GM19240 (cell line): ENCODE results near the gene PPIP5K1.
"Not testable (repeated sequence)": the region's sequence is repeated elsewhere in the genome, so short reads cannot be mapped to it uniquely, and the experiment has no call there.

Experiments used
- DNase-seq: peaks from one replicate; pipeline ENCODE4 v3.0.0; 2011; ENCODE audit warnings: low spot score; ENCODE audit not compliant: insufficient read length

PPIP5K1 gene

DNA sequence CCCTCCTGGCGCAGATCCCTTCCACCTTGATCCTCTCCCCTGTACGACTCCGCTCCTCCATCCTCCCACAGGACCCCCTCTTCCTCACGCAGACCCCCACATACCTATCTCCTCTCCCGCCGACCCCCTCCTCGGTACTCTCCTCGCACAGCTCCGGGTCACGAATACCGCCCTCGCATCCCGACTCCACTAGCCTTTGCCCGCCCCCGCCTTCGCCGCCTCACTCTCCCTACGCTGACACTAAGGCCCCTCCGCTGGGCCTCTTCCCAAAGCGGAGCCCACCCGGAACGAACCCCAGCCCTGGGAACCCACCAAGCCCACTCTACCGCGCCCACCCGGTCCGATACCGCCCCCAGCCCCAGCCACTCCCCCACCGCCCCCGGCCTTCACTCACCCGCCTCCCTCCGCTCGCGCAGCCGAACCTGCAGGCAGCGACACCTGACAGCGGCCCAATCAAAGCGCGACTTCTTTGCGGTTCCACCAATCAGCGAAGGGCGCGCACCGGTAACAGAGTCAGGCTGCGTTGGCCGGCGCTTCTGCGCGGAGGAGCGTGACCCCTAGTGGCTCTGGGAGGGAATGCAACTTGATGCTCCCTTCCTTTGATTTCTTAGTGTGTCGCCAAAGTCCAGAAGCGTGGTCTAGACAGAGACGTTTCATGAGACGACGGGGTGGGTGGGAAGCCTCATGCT lies at the start of gene PPIP5K1:
PPIP5K1 (minus strand) TSS at position 431 of the 689 bp plus-strand sequence. CDS start 5,704 bp downstream, outside the sequence.
- not testable (repeated sequence) for DNase-seq

DNA sequence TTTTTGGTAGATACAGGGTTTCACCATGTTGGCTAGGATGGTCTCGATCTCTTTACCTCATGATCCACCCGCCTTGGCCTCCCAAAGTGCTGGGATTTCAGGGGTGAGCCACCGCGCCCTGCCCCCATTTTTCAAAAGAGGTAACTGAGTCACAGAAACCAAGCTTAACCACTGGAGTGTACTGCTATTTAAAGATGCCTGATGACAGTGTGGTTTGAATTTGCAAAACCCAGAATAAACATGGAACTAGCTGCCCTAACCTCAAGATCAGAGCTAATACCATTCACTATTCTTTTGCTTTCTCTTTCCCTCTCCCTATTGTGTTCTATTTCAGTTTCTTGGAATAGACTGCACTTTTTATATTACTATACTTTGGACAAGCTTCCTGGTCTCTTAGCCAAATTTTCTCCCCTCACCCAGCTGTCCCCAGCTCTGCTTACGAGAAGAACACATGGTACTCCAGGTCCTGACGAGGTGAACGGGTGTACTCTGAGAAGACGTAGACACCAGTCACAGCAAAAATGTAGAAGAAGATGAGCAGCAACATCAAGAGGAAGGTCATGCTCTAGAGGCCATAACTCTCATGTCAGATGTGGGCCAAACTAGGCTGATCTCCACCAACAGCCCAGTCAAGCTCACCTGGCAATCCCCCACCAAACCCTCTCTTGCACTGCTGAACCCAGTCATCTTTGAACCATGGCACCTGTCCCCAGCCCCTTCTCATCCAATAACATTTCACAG lies 48.6 kb upstream of the PPIP5K1 start:
- not testable (repeated sequence) for DNase-seq

DNA sequence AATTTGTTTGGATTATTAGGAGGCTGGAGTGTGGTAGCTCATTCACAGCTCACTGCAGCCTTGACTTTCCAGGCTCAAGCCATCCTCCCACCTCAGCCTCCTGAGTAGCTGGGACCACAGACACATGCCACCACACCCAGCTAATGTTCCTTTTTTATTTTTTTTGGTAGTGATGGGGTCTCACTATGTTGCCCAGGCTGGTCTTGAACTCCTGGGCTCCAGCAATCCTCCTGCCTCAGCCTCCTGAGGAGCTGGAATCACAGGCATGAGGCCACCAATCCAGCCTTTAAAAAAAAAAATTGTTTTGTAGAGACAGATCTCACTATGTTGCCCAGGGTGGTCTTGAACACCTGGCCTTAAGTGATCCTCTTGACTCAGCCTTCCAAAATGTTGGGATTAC lies 36.9 kb upstream of the PPIP5K1 start:
- DNase-seq: not testable (repeated sequence)

DNA sequence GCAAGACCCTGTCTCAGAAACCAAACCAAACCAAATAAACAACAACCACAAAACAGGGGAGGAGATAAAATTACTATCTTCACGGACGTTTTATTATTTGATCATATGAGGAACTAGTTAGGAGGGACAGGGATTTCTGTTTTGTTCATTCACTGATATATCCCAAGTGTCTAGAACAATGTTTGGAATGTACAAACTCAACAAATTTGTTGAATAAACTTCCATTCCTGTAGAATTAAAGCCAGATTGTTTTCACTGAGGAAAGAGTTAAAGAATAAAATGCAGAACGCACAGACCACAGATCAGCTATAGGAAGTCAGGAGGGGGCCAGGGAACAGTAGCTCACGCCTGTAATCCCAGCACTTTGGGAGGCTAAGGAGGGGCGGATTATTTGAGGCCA lies 35.1 kb upstream of the PPIP5K1 start:
- DNase-seq: no peak

DNA sequence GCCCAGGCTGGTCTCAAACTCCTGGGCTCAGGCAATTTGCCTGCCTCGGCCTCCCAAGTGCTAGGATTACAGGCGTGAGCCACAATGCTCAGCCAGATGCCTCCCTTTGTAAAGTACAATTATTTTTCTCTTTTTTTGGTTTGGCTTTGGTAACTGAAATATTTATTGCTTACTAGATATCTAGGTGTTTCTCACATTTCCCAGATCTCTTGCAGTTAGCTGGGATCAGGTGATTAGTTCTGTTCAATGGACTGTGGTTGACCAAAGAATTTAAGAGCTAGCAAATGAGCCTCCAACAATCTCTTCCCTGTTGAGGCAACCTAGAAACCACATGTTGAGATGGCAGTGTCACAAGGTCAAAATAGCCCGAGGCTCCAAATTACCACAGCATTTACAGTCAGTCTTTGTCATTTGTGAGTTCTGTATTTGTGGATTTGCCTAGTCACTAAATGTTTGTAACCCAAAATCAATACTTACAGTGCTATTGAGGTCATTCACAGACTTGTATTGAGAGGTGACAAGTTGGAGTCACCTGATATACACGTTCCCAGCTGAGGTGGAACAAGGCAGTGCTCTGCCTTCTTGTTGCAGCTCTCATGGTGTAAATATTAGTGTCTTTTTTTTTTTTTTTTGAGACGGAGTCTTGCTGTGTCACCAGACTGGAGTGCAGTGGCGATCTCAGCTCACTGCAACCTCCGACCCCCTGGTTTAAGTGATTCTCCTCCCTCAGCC lies 32.2 kb upstream of the PPIP5K1 start:
- DNase-seq: not testable (repeated sequence)

DNA sequence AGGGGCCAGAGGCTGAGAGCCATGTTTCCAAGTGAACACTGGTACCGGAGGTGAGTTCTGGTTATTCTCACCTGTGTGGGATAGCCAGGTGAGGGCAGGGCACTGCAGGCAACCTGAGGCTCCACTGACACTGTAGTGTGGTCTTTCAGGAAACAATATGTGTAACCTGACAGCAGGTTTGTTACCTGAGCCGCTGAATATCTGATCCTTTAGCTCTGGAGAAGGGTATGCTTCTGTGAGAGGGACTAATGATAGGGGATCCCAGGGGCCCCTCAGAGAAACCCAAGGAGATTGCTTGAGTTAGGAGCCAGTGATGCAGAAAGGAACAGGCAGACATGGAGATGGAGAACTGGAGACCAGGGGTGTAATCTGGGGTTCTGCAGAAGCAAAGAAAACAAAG lies 28.7 kb upstream of the PPIP5K1 start, which contains the start of gene STRC:
STRC (minus strand) TSS at position 101 of the 400 bp plus-strand sequence; CDS start at position 23, 78 bp downstream.
- not testable (repeated sequence) for DNase-seq

DNA sequence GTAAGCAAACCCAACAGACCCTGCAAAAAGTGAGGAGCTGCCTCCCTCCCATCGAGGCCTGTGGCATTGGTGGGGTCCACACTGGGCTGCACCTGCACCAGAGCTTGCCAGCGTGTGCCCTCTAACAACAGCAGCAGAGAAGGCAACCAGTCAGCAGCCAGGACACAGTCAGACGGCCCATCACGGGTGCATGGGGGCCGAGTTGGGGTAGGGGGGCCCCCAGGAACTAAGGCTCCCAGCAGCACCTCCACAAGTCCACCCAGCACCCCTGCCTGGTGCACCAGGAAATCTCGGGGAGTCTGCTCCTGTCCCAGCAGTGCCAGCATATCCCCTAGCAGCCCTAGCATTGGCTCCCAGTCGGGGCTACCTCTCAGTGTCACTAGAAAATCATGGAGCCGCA lies 27.7 kb upstream of the PPIP5K1 start:
- DNase-seq: not testable (repeated sequence)

DNA sequence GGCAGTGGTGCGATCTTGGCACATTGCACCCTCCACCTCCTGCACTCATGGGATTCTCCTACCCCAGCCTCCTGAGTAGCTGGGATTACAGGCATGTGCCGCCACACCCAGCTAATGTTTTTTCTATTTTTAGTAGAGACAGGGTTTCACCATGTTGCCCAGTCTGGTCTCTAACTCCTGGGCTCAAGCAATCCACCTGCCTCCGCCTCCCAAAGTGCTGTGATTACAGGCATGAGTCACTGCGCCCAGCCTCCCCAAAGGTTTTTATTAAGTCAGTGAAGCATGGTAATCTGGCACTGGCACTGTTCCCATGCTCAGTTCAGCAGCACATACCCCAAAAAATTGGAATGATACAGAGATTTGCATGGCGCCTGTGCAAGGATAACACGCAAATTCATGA lies 12.2 kb upstream of the PPIP5K1 start:
- DNase-seq: not testable (repeated sequence)

DNA sequence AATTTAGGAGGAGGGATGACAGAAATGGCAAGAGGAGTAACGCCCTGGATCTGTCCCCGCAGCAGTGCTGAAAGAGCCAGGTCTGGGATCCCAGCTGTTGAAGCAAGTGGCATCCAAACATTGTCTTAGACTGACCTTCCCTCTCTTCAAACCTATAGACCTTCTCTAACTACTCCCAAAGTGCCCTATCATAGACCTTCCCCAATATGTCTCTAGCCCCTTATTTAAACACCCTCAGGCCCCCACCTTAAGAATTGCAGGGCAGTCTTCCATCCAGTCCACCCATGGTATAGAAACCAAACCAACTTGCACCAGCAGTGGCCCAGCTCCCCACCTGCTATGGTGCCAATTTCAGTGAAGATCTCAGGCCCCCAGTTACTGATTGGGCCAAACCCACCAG lies 10.2 kb upstream of the PPIP5K1 start:
- not testable (repeated sequence) for DNase-seq

DNA sequence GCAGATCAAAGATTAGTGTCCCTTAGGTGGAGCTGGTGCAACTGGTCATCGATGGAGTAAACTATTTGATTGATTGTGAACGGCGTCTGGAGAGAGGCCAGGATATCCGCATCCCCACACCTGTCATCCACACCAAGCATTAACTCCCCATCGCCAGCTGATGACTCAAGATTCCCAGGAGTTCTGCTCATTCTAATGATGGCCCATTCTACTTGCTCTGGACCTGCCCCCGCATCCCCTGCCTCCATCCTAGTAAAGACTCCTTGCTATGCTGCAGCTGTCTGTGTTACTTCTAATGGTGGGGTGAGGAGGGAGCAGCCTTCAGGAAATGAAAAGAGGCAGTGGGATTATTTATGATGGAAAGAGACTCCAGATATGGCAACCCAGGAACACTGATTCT lies 9.1 kb upstream of the PPIP5K1 start:
- not testable (repeated sequence) for DNase-seq

DNA sequence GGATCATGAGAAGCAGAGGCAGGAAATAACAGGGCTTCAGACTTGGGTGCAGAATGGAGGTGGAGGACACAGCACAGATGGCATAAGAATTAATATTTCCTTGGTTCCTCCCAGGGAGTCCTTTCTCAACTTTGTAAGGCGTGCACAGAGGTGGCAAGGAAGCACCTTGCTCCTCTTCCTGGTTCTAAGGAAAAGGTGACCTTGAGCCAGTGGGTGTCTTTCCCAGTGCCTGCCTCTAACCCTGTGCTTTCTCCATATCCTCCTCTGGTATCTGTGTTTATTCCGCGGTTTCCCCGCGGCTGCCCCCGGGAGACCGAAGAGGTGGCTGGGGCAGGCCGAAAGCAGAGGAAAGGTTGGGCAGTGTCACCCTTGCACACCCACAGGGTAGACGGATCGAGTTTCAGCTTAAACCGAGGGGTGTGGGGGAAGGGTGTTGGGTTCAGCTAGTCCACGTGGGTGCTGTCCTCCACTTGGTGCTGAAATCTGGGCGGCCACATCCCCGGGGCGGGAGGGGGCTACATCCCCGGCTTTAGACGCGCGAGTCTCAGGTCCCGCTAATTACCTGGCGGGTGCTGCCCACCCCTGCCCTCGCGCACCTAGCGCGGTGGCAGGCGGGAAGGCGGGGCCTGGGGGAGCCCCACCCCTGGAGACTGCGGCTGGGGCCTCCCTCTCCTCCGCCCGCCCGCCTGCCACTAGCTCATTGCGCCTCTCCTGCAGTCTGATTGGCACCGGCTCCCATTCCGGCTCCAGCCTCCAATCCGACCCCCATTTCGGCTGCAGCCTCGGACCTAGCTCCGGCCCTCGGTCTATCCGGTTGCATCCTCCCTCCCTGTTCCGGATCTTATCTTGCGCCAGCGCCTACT lies 3.6 kb upstream of the PPIP5K1 start, which contains the start of gene CKMT1B:
CKMT1B (plus strand) TSS at position 700 of the 863 bp plus-strand sequence. CDS start 192 bp downstream, outside the sequence.
- DNase-seq: not testable (repeated sequence)

DNA sequence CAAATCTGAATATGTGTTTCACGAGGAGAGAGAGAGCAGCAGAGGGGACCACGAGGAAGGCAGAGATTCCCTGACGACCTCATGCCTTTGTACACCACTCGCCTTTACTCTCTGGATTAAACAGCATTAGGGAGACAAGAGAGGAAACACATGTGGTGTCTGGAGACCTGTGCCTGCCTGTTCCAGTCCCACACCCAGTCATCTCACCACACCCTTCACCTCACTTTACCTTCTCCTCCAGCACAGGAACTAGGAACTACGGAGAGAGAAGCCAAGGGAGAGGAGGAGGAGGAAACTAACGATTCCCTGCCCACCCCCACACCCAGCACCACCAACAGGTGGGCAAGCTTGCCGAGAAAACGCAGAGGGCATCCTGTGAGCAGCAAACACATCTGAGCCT lies 2.8 kb upstream of the PPIP5K1 start:
- DNase-seq: not testable (repeated sequence)

DNA sequence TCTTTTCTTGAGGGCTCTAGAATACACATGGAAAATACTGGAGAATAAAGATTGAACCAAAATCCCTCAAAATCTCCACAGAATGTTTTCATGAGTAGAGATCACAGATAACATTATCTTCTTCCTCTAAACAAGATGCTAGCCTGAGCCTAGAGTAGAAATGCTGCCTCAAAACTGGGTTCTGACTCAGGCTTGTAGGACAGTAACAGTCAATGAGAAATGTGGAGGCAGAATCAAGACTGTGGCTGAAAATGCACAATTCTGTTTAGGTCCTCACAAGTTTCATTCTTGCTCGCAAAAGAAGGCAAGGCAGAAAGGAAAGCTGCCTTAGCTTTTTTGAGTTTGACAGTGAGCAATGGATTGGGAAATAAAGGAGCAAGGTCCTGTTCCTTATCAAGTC lies 15.4 kb downstream of the PPIP5K1 start:
- DNase-seq: not testable (repeated sequence)

DNA sequence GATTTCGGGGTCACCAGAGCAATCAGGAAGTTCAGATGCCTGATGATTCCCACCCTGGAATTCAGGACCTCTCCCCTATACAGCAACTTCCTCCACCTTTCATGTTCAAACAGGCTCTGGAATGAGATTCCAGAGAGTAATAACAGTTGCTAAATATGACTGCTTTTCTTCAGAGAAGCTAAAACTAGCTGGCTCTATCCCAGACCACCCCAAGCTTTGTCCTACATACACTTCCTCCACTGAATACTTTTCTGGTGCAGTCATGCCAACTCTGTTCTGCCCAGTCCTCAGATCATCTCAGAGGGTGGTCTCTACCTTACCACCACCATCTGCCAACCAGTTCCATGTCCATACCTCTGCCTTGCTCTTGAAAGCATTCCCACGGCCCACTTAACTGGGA lies 23.4 kb downstream of the PPIP5K1 start:
- not testable (repeated sequence) for DNase-seq

DNA sequence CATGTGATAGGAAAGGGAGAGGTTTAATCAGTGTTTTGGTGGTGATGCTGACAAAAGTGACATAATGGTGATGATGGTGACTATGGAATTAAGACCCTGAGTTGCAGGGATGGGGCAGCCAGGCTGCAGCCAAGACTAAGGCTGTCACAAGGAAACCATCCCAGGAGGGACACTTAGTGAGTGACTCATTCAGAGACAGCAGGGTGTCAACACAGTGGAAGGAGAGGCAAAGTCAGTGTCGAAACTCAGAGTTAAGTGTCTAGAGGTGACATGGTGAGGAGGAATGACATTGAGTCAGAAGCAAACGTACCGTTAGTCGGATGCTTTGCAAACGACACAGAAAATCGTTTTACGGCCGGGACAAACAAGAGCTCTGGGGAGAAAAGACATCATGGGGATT lies 26.2 kb downstream of the PPIP5K1 start:
- not testable (repeated sequence) for DNase-seq

DNA sequence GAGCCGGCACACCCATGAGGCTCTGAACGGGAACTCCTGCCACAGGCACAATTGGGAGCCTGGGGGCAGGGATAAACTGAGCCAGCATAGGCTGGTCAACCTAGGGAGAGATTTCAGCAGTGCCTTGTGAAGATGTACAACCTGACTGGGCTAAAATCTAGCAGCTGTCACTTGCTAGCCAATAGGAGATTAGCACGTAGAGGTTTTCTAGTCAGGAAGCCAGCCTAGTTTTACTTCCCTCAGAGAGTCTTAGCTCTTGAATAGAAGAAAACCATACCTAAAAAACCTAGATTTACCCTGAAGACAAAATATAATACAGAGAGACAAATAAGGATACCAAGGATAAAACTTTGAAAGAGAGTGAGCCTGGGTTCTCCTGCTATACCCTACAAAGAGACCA lies 27.3 kb downstream of the PPIP5K1 start:
- DNase-seq: not testable (repeated sequence)

DNA sequence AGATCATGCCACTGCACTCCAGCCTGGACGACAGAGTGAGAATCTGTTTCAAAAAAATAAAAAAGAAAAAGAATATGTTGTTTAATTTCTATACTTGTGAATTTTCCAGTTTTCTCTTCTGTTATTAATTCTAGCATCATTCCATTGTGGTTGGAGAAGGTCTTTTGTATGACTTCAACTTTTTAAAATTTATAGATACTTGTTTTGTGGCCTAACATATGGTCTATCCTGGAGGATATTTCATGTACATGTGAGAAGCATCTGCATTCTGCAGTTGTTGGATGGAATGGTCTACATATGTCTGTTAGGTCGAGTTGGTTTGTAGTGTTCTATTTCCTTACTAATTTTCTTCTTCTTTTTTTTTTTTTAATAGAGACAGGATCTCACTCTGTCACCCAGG lies 37.0 kb downstream of the PPIP5K1 start:
- DNase-seq: no peak

DNA sequence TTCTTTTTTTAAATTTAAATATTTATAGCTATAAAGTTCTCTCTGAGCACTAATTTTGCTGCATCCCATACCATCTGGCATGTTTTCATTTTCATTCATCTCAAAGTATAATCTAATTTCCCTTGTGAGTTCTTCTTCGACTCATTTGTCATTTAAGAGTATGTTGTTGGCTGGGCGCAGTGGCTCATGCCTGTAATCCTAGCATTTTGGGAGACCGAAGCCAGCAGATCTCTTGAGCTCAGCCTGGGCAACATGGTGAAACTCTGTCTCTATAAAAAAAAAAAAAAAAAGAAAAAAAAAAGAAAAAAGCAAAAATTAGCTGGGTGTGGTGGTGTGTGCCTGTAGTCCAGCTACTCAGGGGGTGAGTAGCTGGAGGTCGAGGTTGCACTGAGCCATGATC lies 37.8 kb downstream of the PPIP5K1 start:
- DNase-seq: no peak

DNA sequence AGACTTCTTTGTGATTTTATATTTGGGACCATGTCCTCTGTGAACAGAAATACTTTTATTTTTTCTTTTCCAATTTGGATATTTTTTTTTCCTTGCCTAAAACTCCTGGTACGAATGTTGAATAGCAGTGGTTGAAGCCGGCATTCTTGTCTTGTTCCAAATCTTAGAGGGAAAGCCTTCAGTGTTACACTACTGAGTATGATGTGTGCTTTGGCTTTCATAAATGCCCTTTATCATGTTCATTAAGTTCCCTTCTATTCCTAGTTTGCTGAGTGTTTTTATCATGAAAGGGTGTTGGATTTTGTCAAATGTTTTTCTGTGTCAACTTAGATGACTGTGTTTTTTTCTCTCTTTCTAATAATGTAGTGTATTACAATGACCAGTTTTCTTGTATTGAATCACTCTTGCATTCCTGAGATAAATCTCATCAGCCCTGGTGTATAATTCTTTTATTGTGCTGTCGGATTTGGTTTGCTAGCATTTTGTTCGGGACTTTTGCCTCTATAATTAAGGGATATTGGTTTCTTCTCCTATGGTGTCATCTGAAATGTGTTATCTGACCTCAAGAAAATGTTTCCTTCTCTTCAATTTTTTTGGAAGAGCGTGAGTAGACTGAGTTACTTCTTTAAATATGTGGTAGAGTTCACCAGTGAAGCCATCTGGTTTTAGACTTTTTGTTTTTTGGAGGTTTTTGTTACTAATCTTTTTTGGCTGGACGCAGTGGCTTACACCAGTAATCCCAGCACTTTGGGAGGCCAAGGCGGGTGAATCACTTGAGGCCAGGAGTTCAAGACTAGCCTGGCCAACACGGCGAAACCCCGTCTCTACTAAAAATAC lies 39.3 kb downstream of the PPIP5K1 start:
- no peak for DNase-seq

DNA sequence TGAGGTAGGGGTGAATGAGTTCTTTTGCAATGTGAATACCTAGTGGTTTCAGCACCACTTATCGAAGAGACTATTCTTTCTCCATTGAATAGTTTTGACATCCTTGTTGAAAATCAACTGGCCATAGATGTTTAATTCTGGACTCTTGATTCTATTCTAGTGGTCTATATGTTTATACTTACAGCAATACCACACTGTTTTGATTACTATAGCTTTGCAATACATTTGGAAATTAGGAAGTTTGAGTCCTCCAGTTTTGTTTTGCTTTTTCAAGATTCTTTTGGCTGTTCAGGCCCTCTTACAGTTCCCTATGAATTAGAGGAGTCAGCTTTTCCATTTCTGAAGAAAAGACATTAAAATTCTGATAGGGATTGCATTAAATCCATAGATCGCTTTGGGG lies 42.5 kb downstream of the PPIP5K1 start:
- DNase-seq: no peak
